HG03558 (cell line): ENCODE results near the gene OR5H15.
"Not testable (repeated sequence)": the region's sequence is repeated elsewhere in the genome, so short reads cannot be mapped to it uniquely, and the experiment has no call there.

ENCODE experiments used
- ATAC-seq: cut with Tn5 transposase; IDR thresholded peaks from one replicate; pipeline ENCODE4 v1.9.1; 2021; ENCODE audit warnings: moderate number of reproducible peaks; ENCODE audit not compliant: unreplicated experiment; ENCODE audit errors: extremely low read depth

The OR5H15 gene

DNA sequence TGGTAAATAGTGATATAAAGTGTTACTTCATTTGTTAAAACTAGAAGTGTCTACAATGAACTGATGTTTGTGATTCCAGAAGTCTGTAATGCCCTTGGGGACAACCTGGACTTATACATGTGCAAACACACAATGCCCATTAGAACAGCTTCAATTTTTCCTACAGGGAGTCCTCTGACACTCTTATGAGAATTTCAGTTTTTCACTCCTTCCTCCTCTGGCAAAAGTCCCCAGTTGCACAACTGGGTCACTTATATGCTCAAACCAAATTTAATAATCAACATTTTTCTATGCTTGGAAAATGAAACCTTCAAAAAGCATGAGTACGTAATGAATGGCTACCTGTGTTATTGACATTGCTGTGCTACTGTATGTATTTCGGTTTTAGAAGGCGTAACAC is at the start of gene OR5H15:
Gene OR5H15, plus strand, starts transcription at position 301 of the 400 bp plus-strand sequence. CDS start 2,004 bp downstream, outside the sequence.
- no peak for ATAC-seq

DNA sequence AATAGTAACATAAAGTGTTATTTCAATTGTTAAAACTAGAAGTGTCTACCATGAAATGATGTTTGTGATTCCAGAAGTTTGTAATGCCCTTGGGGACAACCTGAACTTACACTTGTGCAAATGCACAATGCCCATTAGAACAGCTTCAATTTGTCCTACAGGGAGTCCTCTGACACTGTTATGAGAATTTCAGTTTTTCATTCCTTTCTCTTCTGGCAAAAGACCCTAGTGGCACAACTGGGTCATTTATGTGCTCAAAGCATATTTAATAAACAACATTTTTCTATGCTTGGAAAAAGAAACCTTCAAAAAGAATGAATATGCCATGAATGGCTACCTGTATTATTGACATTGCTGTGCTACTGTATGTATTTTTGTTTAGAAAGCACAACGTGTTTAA is 36.1 kb upstream of the OR5H15 start, which contains the start of gene OR5H1:
Gene OR5H1, plus strand, starts transcription at position 301 of the 400 bp plus-strand sequence. CDS start 1,977 bp downstream, outside the sequence.
- ATAC-seq, result no peak

DNA sequence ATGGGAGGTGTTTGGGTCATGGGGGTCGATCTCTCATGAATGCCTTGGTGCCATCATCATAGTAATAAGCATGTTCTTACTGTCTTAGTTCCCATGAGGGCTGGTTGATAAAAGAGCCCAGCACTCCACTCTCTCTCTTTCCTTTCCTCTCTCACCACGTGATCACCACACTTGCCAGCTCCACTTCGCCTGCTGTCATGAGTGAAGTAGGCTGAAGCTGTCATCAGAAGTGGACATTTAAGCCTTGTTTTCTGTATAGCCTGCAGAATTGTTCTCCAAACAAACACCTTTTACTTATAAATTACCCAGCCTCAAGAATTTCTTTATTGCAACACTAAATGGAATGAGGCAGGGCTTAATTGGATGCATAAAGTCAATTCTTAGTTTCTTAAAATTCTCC is 29.9 kb upstream of the OR5H15 start:
- ATAC-seq, result no peak

DNA sequence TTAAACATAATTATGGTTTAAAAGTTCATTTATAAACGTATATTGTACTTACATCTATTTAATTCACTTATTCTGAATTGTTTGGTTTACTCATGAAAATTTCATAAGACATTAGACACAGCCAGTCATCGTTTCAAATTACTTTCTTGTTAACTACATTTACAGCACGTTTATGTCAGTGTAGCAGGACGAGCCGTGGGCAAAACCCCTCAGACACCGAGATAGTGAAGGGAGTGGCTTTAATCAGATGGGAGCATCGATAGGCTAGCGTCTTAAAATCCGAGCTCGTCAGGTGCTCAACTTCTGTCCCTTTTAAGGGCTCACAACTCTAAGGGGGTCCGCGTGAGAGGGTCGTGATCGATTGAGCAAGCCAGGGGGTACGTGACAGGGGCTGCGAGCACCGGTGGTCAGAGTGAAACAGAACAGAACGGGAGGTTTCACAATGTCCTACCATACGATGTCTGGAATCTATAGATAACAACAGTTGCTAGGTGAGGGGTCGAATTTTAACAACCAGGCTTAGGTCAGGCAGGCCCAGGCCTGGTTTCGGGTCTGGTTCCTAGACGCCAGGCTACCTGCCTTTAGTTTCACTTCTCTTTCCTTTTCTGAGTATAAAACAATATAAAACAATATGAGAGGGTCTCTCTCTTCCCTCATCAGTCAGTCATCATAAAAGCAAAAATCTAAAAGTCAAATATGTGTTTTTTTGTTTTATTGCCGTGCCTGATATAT is 28.5 kb upstream of the OR5H15 start:
- not testable (repeated sequence) for ATAC-seq

DNA sequence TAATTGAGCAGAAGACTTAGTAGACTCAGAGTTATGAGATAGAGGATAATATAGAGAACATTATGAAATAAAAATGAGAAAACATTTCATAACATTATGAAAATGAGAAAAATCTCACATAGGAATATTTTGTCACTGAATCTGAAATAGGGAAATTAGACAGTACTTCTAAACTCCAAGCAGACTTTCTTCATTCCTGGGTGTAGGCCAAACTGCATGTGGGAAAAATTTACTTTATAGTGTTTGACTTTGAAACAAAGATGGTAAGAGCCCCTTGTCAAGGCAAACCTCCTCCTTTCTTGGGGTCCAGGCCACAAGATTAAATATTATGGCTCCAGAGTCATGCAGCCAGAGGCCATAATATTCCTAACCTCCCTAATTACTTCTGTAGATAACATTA is 26.0 kb upstream of the OR5H15 start:
- ATAC-seq, result no peak

GRCh38 chr3:98147179-98147578 is 19.3 kb upstream of the OR5H15 start, which contains the start of gene OR5H14:
Gene OR5H14, plus strand, starts transcription at chr3:98147479. Its CDS starts 1,907 bp downstream, at chr3:98149386.
- no peak for ATAC-seq

DNA sequence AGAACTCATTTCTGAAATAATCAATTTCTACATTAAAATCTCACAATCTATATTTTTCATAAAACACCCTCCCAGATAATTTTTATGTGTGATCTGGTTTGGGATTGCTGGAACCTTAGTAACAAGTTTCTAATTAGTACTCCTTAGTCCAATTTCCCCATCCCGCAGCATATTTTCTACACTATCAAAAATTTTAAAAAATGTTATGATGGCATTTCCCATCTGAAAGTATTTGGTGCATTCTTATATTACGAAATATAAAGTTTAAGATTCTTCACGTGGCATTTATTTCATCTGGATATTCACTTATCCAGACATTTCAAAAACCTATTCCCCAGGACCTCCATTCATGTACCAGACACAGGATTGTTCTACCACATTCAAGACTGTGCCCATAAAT is 17.7 kb upstream of the OR5H15 start:
- ATAC-seq, result no peak

DNA sequence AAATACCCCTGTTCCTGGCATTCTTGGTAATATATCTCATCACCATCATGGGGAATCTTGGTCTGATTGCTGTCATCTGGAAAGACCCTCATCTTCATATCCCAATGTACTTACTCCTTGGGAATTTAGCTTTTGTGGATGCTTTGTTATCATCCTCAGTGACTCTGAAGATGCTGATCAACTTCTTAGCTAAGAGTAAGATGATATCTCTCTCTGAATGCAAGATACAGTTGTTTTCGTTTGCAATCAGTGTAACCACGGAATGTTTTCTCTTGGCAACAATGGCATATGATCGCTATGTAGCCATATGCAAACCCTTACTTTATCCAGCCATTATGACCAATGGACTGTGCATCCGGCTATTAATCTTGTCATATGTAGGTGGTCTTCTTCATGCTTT is 17.0 kb upstream of the OR5H15 start:
- not testable (repeated sequence) for ATAC-seq

GRCh38 chr3:98151241-98151640 is 15.3 kb upstream of the OR5H15 start:
- ATAC-seq, result no peak

DNA sequence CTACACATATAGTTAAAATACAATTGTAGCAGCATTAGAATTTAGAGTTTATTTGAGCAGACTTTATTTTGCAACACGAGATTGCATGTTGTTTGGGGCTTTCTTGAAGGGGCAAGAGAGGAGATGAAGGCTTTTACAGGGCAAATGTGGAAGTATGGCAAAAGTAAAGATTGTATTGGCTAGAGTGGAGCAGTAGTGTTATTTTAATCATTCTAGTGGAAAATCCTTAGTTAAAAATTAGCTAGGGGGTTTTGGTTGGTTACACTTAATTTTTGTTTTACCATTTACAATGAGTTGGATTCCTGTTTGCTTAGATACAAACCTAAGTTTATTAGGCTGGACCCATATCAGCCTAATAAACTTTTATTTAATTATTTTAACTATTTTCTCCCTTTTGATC is 4.6 kb downstream of the OR5H15 start:
- ATAC-seq, result no peak

- ATAC-seq, result no peak
Observed at GRCh38 chr3:98172621-98173020, 6.1 kb downstream of the OR5H15 start.

GRCh38 chr3:98180319-98180890 is 13.9 kb downstream of the OR5H15 start:
- ATAC-seq, result no peak

GRCh38 chr3:98182196-98182595 is 15.7 kb downstream of the OR5H15 start:
- ATAC-seq, result no peak

GRCh38 chr3:98185180-98185579 is 18.7 kb downstream of the OR5H15 start:
- no peak for ATAC-seq

DNA sequence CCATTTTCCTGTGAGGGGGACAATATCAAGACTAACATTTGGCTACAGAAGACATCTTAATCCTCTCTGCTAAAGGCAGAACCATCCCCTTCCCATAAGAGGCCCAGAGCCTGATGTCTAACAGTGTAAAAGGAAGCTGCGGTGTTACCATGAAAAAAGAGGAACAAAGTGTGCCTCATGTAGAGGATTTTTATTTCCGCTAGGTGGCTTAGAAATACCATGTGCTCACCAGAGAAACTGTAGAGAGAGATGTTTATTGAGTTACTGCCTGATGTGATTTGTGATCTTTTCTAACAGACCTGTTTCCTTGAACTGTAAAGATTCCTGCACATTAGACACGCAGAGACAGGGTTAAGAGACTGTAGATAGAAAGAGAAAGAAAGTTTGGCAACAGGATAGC is 22.0 kb downstream of the OR5H15 start:
- peak; percentile 85 for ATAC-seq

GRCh38 chr3:98190911-98191310 is 24.4 kb downstream of the OR5H15 start:
- ATAC-seq, result not testable (repeated sequence)

DNA sequence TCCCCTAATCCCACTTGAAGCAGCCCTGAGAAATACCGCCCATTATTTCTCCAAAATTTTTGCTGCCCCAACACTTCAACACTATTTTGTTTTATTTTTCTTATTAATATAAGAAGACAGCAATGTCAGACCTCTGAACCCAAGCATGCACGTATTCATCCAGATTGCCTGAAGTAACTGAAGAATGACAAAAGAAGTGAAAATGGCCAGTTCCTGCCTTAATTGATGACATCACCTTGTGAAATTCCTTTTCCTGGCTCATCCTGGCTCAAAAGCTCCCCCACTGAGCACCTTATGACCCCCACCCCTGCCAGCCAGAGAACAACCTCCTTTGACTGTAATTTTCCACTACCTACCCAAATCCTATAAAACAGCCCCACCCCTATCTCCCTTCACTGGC is 29.8 kb downstream of the OR5H15 start:
- ATAC-seq, result not testable (repeated sequence)

DNA sequence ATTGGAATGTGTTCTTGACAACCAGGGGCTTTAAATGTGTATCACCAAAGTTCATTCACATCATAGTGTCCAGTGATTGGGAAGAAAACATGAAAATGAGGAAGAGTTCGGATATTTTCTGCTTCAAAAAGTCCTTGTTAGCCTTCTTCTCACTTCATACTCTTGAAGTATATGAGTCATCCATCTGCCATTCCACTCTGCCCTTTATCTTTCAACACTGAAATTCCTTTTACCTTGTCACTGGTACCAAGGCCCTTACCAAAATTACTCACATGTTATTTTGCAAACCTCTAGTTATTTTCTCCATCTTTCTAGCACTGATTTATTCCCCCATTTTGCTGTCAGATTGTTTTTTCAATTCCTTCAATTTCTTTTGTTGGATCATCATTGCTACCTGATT is 32.5 kb downstream of the OR5H15 start:
- ATAC-seq, result no peak

- no peak for ATAC-seq
Observed at GRCh38 chr3:98209244-98209643, 42.7 kb downstream of the OR5H15 start.

DNA sequence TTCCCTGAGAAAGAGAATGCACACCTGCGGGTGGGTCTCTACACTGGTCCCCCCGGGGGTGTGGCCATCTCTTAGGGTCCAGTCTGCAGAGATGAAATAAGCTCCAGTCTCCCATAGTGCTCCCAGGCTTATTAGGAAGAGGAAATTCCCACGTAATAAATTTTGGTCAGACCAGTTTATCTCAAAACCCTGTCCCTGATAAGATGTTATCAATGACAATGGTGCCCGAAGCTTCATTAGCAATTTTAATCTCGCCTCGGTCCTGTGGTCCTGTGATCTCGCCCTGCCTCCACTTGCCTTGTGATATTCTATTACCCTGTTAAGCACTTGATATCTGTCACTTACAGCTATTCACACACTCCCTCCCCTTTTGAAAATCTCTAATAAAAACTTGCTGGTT is 46.8 kb downstream of the OR5H15 start:
- no peak for ATAC-seq

- no peak for ATAC-seq
Observed at GRCh38 chr3:98215051-98215450, 48.6 kb downstream of the OR5H15 start.
